T-helper 1 cell treated with Interleukin-12 subunit alpha and Interleukin-12 subunit beta and Interleukin-4 antibody, amounts not matched to agents 30 ng/mL and 1 ng/mL, for 36 hours (primary cell): ENCODE data around the gene ZCCHC24. TPM values are rescaled to one million over a fixed set of nuclear protein-coding genes. Genes with fewer than 3 reads are reported as not detected.
"Not testable (repeated sequence)": the region's sequence is repeated elsewhere in the genome, so short reads cannot be mapped to it uniquely, and the experiment has no call there.

Source experiments
- intact Hi-C: fragments of 100-400 bp; cut with micrococcal nuclease; formaldehyde crosslinking; loops from one replicate; pipeline ENCODE4 v1.15.1; 2024
- total RNA-seq: library from RNA; stranded (reverse); gene quantifications from 2 replicates; pipeline ENCODE4 v1.2.3, GENCODE V29; 2022

ZCCHC24 gene
- total RNA-seq, 1 donor from 2014 or later = 0.74 TPM

DNA sequence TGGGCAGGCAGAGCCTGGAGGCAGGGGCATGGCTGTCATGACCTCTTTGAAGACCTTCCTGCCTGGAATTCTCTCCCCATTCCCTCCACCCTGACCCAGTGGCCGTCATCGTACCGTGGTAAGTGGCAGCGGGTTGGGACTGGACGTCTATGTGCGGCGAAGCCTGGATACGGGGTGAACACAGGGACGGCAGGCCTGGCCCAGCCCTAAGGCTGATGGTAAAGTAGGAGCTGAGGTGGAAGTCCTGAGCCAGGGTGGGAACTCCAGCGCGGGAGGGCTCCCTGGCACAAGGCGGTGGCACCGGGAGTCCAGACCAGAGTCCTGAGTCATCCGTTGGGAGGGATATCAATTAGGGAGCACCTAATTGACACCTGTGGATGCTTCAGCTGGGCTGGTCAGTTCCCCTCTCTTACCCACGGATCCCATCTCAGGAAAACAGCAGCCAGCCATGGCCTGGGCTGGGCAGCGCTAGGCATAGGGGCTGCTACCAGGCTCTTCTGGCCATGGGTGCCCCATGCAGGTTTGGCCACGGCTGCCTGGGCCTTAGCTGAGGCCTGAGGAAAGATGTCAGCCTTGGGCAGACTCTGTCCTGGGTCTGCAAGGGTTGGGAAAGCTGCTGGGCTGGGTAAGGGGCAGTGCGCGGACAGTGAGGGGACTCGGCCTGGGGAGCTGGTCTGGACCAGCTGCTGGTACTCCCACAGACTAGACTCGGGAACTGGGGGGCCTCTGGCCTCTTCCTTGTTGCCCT lies 94.8 kb downstream of the ZCCHC24 start:
- intact Hi-C loops = no loop called here

DNA sequence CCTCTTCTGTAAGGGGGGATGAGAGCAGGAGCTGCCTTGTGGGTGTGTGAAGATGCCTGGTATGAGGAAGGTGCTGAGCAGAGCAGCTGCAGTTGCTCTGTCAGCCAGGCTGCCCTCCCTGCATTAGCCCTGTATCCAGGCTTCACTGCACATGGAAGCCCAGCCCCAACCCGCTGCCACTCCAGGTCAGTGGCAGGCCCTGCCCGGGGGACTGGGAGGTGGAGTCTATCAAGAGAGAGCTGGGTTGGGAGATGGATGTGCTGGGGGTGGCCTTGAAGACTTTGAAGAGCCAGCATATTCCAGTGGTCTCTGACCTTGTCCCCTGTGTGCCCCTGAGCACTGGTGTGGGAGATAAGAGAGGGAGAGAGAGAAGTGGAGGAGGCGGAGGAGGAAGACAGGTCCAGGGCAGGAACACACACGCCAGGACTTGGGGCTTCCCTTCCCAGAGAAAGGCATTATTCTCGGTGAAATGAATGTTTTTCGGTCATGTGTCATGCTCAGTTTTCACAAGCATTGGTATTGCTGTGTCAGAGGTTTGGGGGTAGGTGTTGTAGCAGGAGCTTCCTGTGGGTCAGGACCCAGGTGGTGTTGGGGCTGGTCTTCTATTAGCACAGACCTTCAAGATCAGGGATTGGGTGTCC lies 95.5 kb downstream of the ZCCHC24 start:
- intact Hi-C loops = loop anchor here (2.0 to 10.0 kb wide), 8 partner anchors 283 to 1513 kb away; partner anchors contain the start of genes ANXA11, TMEM254, TSPAN14 and ZMIZ1

DNA sequence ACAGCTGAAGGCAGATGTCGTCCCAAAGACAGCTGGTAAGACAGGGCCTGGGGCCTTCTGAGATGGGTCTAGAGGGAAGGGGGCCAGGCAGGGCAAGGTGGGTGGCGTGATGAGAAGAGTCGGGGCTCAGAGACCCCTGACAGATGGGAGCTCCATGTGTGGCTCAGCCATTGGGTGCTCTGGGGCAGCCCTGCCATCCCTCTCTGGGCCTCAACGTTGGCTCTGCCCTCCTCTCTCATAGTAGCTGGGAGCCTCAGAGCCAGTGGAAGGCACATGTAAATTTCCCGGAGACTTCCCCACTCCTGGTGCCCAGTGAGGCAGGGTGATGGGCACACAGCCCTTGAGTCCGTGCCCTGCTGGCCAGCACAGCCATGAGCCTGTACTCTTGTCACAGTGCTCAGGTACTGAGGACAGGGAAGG lies 96.3 kb downstream of the ZCCHC24 start:
- intact Hi-C loops = loop anchor here (2.0 to 10.0 kb wide), 8 partner anchors 282 to 1512 kb away; partner anchors contain the start of genes ANXA11, TMEM254, TSPAN14 and ZMIZ1

DNA sequence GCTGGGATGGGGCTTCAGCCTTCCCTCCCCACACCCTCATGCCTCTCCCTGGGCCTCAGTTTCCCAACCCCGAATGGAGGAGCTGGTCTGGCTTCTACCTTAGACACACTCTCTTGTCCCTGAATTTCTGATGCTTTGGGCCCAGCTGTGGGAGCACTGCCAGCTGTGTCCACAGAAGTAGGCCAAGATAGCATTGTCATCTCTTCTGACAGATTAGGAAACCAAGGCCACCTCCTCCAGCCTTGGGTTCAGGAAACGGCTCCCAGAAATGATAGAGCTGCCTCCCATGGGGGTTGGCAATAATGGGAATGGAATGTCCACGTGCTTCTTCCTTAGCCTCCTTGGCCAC lies 96.8 kb downstream of the ZCCHC24 start:
- intact Hi-C loops = loop anchor here (1.0 to 10.0 kb wide), 10 partner anchors 8 to 1512 kb away; partner anchors contain the start of genes ANXA11, TMEM254, TSPAN14 and ZMIZ1

DNA sequence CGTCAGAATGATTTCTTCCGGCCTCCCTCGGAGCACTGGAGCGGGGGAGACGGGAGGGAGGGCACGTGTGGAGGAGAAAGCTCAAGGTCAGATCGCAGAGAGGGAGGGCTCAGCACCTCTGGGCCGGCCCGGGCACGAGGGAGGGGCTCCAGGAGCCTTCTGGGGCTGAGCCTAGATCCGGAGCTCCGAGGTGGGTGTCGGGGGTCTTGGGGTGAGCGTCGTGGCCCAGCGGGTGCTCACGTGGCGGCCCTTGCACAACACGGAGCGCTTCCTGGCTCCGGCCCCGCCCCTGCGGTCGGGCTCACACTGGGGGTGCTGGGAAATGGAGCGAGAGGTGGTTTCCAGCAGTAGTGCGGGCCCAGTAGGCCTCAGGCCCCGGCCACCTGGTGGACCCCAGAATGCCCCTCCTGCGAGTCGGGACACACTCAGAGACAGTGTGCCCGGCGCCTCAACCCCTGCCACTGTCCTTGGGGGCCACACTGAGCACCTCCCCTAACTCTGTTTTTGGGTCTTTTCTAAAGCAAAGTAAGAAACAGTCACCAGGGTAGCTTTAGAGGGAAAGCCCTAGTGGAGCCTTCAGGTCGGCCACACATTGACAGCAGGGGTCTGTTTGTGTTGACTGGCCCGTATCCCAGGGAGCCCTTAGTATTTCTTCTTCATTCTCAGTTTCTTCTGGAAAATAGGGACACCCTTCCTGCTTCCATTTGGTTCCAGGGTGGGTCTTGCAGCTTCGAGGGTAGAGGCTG lies 97.4 kb downstream of the ZCCHC24 start:
- intact Hi-C loops = loop anchor here (1.0 to 10.0 kb wide), 17 partner anchors 8 to 1511 kb away; partner anchors contain the start of genes ANXA11, RPS24, TMEM254 and TSPAN14

DNA sequence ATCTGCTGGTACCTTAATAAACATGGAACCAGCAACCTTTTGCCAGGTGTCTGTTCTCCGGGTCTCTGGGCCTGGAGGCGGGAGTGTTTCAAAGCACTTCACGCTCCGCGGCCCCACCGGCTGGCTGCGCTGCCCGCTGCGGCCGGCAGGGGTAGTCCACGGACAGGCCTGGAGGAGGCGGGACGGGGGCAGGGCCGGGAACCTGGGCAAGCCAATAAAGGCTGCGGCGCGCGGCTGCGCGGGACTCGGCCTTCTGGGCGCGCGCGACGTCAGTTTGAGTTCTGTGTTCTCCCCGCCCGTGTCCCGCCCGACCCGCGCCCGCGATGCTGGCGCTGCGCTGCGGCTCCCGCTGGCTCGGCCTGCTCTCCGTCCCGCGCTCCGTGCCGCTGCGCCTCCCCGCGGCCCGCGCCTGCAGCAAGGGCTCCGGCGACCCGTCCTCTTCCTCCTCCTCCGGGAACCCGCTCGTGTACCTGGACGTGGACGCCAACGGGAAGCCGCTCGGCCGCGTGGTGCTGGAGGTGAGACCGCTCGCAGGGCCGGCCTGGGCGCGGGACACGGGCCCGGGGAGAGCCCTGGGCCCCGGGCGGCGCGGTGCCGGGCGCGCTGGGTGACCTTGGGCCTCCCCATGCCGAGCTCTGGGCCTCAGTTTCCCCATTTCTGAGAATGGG lies 98.1 kb downstream of the ZCCHC24 start, which contains the start of gene PPIF:
TSS of gene PPIF (plus strand) at position 244 of the 668 bp plus-strand sequence. CDS start at position 324, 80 bp downstream.
- intact Hi-C loops = loop anchor here (1.0 to 10.0 kb wide), 13 partner anchors 16 to 1315 kb away; partner anchors contain the start of genes ANXA11, RPS24, TSPAN14 and ZCCHC24

DNA sequence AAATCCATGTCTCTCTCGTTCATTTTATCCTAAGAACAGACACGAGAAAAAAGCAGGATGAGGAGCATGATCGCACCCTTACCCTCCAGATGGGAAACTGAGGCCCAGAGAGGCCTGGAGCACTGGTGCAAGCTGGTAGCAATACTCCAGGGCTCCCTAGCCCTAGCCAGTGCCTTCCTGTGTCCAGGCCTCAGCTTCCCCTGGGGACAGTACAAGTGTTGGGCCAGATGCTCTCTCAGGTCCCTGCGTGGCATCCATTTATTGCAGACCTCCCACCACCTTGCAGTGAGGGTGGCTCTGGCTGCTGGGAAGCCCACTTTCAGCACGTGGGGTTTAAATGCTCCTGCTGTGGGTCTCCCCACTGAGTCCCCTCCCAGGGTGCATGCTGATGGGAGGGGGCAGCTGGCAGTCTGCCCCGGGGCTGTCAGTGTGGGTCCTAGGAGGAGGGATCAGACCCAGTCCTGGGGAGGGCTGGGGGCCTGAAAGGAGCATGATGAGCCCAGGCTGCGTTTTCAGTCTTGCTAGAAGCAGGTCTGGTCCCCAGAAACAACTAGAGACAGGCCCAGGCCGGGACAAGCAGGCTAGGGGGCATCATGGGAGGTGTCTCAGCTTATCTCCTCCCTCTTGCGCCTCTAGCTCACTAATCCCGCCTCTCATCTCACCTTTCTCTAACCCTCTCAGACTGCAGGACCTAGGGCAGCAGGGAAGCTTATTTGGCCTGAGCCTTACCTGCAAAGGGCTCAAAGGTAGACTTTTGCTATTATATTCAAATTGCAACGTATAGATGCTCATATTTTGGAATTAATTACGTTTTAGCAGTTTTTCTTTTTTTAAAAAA lies 98.8 kb downstream of the ZCCHC24 start:
- intact Hi-C loops = loop anchor here (1.0 to 10.0 kb wide), 13 partner anchors 15 to 1314 kb away; partner anchors contain the start of genes ANXA11, RPS24, TSPAN14 and ZCCHC24

DNA sequence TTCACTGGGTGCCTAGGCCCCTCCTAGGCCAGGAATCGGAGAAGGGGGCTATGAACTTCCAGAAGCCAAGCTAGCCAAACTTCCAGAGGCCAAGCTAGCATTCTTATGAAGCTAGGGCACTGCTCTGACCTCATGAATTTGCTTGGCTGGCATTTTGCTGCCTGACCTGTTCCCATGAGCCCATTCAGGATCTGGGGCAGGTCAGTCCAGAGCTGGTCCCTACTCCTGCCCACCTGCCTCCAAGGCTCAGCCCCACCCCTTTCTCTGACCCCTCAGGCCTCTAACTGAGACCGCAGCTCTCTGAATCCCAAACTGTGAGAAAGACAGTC lies 99.4 kb downstream of the ZCCHC24 start:
- intact Hi-C loops = loop anchor here (2.0 to 10.0 kb wide), 8 partner anchors 59 to 1313 kb away; partner anchors contain the start of genes ANXA11, RPS24, TSPAN14 and ZMIZ1

DNA sequence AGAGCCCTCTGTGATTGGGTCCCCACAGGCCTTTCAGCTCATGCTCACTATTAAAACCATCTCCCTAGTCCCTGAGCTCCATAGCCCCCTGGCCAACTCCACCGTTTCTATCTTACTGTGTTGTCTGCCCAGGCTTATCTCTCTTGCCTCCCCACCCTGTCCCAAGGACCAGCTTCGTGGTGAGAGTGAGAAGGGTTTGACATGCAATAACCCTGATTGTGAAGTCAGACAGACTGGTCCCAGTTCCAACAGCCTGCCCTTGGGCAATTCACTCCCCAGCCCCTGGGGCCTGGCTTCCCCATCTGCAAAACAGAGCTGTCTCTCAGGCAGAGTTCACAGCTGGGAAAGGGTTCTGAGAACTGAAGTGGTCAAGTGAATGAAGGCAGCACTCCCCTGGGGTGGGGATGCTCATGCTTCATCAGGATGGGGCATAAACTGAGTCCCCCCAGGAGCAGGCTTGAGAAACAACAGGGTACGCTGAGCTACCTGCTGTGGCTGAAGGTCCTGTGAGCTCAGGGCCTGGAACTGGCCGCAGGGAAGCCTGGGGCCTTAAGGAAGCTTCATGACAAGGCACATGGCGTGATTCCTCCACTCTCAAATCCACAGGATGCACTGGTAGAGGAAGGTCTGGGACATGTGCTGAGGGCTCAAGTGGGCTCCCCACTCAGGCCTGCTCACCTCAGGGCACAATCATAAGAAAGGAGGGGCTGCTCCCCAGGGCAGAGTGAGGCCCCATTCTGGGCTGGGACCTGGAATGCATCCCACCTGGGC lies 100.0 kb downstream of the ZCCHC24 start:
- intact Hi-C loops = loop anchor here (2.0 to 10.0 kb wide), 8 partner anchors 59 to 1313 kb away; partner anchors contain the start of genes ANXA11, RPS24, TSPAN14 and ZMIZ1

DNA sequence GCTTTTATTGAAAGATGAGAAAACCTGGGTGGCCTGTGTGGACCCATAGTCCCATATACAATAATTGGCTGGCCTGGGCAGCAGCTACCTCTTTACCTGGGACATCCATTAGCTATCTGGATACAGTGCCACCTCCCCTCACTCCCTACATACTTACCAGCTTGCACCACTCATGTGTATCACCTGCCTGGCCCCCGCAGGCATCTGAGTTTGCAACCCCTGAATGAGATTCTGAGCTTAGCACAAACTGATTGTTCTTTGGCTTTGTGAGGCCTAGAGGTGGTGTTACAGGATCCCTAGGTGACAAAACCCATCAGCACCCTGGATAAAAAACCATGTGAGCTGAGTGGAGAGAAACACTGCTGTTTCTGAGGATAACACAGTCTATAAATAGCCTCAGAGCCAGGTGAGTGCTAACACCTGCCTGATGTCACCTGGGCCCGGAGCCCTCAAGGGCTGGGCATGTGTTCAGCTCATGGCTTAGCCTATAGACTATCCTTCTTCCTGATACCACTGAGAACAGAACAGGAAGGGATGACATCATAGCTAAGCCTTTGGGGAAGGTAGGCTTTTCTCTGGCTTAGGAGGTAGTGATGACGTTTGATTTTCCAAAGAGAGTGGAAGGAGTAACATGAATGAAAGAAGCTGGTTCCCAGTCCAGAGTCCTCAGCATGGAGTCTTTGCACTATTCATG lies 100.8 kb downstream of the ZCCHC24 start:
- intact Hi-C loops = loop anchor here (5.0 to 10.0 kb wide), 6 partner anchors 277 to 1297 kb away; partner anchors contain the start of genes ANXA11, TSPAN14 and ZMIZ1

DNA sequence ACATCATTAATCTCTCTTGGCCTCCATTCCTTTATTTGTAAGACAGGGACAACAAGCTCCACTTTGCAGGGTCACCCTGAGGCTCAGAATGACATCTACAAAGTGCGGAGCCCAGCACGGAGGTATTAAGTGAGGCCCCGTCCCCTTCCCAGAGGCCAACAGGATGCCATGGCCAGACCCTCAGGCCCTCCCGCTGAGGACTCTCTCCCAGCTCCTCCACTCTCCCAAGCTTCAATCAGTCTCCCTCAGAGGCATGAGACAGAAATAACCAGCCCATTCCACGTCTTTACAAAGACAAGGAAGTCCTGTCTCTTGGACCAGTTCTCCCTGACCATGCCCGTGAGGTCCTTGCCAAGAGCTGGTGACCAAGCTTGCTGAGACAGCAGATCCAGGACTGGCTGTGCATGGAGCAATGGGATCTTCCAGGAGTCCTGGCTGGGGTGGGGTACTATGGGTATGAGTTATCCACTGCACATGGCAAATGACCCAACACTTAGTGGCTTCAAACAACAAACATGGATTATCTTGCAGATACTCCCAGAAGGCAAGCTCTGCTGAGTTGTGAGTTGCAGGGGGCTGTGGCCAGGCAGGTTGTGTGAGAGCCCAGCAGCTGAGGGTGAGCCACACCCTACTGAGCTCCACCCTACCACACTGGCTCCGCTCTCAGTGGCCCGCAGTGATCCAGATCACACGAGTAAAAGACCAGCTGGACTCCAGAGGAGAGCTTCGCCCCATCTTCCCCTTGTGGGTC lies 102.4 kb downstream of the ZCCHC24 start:
- intact Hi-C loops = loop anchor here (10.0 kb wide), 2 partner anchors 862 to 1112 kb away; partner anchors contain the start of genes ANXA11 and TSPAN14

DNA sequence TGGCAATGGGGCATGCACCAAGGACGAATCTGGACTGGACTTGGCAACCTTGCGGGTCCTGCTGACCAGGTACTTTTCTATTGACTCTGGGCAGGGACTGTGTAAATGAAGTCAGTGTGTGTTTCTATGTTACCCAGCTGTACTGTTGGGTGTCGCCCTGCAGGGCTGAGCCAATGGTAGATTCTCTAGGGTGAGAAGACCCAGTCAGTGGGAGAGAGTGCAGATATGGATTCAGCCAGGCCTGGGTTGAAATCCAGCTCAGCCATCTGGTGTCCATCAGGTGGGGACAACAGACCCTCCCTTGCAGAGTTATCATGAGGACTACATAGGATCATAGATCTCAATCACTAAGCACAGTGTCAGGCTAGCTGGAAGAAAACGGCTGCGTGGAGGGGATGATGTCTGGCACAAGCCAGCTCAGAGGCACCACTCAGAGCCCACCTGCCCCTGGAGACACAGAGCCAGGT lies 103.1 kb downstream of the ZCCHC24 start:
- intact Hi-C loops = loop anchor here (10.0 kb wide), 2 partner anchors 862 to 1112 kb away; partner anchors contain the start of genes ANXA11 and TSPAN14

DNA sequence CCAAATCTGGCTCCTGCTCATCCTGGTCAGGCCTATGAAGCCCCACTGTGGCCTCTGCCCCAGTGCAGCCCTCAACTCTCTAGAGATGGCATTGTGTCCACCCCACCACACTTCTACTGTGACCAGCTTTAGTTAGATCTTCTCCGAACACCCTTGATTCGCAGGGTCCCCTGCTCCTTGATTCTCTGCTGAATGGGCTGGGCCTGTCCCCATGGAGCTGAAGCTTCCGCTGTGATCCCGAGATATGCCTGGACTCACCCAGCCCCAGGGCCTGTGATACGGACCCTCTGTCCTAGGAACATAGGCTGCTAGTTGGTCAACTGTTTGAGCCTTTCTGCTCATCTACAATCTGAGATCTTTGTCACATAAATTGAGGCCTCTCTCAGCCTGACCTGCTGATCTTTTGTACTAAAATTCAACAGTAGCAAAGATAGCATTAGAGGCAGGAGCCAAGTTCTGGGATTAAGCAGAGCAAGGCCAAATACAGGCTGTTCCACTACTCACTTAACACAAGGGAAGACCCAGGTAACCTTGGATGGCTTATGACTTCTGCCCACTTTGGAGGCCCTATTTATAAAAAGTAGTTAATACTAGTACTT lies 104.7 kb downstream of the ZCCHC24 start:
- intact Hi-C loops = loop anchor here (10.0 kb wide), 2 partner anchors 864 to 1114 kb away; partner anchors contain the start of genes ANXA11 and TSPAN14

DNA sequence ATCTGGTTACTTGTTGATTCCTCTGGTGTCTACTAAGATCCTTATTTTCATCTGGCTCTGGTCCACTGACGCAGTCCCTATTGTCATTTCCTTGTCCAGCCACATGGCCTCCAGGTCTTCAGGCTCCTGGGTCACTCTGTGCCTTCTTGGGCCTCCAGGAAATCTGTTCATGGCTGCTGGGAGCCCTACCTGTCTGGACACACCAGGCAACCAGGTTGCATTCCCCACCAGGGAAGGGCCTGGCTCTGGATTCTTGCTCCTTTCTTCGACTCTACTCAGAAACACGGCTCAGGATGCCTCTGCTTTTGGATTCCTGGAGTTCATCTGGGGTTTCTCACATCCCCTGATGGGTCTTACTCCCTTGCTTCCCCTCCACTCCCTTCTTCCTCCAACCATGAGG lies 106.2 kb downstream of the ZCCHC24 start:
- intact Hi-C loops = no loop called here

DNA sequence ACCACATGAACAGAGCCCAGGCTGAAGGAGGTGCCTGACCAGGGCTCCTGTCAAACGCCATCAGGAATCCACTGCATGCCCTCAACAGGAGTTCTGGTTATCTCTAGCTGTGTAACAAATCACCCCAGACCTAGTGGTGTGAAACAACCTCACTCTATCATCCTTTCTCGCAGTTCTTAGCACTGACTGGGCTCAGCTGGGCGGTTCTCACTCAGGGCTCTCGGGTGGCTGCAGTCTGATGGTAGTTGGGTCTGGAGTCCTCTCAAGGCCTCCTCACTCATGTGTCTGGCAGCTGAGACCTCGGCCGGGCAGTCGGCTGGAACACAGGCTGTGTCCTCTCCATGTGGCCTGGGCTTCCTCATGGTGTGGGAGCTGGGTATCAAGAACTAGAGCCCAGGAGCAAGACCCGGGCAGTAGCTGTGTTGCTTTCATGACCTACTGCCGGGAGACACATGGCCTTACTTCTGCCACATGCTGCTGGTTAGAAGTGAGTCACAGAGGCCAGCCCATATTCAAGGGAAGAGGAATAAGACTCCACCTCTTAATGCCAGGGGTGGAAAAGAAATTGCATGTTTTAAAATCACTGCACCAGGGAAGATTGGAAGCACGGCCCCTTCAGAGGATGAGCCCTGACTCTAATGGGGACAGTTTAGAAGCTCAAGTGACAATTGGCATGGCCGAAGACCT lies 107.5 kb downstream of the ZCCHC24 start:
- intact Hi-C loops = not testable (repeated sequence)

DNA sequence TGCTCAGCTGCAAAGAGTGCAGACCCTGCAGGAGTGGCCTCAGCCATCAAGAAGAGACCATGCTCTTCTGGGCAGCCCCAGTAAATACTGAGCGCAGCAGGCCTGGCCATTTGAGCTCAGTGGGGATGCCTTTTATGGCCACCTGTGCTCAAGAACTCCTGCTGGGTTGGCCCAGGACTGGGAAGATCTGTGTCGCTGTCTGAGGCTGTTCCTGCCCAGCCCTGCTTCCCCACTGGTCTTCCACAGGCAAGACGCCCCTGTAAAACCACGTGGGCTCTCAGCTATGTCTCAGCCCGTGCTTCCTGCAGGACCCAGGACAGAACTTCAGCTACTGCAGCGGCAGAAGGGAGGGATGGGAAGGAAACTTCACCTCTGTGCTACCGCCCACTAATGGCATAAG lies 108.7 kb downstream of the ZCCHC24 start:
- intact Hi-C loops = no loop called here
